HG03354 (cell line): ENCODE data around the gene TUBGCP5.
"Not testable (repeated sequence)": the region's sequence is repeated elsewhere in the genome, so short reads cannot be mapped to it uniquely, and the experiment has no call there.

Experiments used
- ATAC-seq: cut with Tn5 transposase; IDR thresholded peaks from one replicate; pipeline ENCODE4 v1.9.1; 2021; ENCODE audit warnings: mild to moderate bottlenecking; ENCODE audit not compliant: unreplicated experiment, poor library complexity, severe bottlenecking

Gene TUBGCP5

GRCh38 chr15:23039143-23039916 lies at the start of gene TUBGCP5:
Gene TUBGCP5, minus strand, starts transcription at chr15:23039569. Its CDS starts 26 bp downstream, at chr15:23039543.
- peak; percentile 94 for ATAC-seq

DNA sequence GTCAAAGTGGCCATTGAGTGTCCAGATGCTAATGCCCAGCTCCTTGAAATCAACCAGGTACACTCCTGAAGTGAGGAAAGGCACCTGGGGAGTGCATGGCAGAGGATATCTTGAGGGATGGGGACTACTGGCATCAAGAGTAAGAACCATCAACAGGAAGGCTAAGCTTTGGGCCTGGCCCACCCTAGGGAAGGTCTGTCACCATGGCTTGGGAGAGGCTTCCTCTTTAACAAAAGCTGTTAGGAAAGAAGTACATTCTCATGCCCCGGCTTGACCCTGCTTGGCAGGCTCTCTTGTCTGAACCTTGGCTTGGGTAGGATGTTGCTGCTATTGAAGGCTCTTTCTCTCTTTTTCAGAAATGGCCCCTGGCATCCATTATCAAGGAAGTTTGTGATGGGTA lies 43.7 kb upstream of the TUBGCP5 start:
- ATAC-seq, result no peak

- ATAC-seq, result not testable (repeated sequence)
These were observed 42.8 kb upstream of the TUBGCP5 start for GRCh38 chr15:23081996-23082737.

GRCh38 chr15:23081271-23081670 lies 41.9 kb upstream of the TUBGCP5 start:
- no peak for ATAC-seq

- no peak for ATAC-seq
These were observed 40.4 kb upstream of the TUBGCP5 start for GRCh38 chr15:23079766-23080165.

GRCh38 chr15:23075927-23076326 lies 36.6 kb upstream of the TUBGCP5 start:
- ATAC-seq, result no peak

DNA sequence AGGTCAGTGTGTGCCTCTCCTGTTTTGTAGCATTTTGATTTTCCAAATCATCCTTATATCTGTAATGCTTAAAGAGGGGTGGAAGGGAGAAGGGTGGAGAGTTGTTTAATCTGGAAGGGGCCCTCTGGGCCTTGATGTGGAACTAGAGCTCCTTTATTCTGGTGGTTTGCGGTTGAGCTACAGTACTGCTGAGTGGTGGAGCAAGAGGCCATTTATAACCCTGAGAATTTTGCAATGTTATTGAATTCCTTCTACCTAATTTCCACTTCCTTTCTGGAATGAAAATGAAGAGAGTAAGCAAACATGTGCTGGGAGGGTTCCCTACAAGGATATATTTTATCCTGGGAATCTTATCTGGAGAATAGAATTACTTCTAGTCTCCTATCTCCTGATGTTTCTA lies 35.3 kb upstream of the TUBGCP5 start:
- no peak for ATAC-seq

DNA sequence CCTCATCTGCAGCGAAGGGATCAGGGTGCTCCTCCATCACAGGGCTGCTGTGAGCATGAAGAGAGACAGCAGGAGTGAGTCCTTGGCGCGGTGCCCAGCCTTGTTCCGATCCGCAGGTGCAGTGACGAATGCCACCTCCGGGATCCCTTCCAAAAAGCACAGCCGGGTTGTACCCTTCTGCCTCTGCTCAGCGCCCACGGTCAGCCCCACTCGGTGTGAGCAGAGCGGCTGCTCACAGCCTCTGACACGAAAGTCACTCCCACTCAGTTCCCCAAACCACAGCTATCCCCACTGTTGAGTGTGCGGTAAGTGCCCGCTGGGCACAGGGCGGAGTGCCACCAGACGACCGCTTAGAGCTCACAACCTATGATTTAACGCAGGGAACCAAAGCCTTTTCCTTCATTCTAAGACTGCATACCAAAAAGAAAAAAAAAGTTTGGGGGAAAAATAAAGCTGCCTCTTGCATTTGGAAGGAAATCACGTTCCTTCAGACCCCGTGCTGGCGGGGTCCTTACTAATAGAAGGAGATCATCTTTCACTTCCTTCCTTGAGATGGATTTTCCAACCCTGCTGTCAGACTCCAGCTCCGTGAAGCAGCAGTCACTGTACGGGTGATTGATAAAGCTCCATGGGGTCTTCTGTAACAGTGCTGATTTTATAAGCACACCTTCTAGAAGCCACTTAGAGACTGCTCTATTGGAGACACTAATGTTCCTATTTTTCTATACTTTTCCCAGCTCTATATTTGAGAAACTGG lies 34.7 kb upstream of the TUBGCP5 start:
- no peak for ATAC-seq

GRCh38 chr15:23072633-23073032 lies 33.3 kb upstream of the TUBGCP5 start:
- no peak for ATAC-seq

- ATAC-seq, result no peak
These were observed 30.3 kb upstream of the TUBGCP5 start for GRCh38 chr15:23069496-23070166.

GRCh38 chr15:23067416-23067815 lies 28.0 kb upstream of the TUBGCP5 start:
- ATAC-seq, result no peak

DNA sequence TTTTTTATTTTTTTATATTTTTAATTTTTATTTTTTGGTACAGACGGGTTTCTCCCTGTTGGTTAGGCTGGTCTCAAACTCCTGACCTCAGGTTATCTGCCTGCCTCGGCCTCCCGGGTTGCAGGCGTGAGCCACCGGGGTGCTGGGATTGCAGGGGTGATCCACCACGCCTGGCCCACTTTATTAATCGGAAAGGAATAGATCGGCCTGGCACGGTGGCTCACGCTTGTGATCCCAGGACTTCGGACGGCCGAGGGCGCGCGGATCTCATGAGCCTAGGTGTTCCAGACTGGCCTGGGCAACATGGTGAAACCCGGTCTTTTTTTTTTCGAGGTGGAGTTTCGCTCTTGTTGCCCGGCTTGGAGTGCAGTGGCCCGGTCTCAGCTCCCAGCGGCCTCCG lies 26.5 kb upstream of the TUBGCP5 start:
- no peak for ATAC-seq

- ATAC-seq, result no peak
These were observed 24.8 kb upstream of the TUBGCP5 start for GRCh38 chr15:23064156-23064555.

DNA sequence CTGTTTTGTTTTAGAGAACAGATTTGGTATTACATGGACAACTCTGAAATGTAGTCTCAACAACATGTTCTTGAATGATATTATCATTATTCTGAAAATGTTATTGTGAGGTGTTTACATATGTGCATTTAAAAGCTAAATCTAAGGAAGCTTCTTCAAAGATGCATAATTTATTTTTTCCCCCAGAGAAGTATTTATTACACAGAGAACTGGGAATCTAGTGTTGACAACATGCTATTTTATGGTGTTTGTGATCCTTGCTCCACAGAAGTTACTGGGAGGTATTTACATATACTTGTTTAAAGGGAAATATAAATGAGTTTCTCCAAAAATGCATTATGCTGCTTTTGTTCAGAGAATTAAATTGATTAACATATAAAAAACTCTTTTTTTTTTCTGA lies 18.3 kb upstream of the TUBGCP5 start:
- ATAC-seq, result no peak

GRCh38 chr15:23055316-23055715 lies 15.9 kb upstream of the TUBGCP5 start:
- ATAC-seq, result no peak

GRCh38 chr15:23052522-23052921 lies 13.2 kb upstream of the TUBGCP5 start:
- ATAC-seq, result no peak

DNA sequence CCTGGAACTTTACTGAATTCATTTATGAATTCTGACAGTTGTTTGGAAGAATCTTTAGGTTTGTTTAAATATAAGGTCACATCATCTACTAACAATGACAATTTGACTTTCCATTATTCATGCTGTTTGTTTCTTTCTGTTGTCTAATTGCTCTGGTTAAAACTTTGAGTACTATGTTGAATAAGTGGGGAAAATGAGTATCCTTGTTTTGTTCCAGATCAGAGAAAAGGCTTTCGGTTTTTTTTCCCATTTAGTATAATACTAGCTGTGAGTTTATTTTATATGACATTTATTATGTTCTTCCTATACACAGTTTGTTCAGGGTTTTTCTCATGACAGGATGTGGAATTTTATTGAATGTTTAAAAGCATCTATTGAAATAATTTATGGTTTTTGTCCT lies 11.3 kb upstream of the TUBGCP5 start:
- no peak for ATAC-seq

GRCh38 chr15:23049984-23050628 lies 10.7 kb upstream of the TUBGCP5 start:
- no peak for ATAC-seq

DNA sequence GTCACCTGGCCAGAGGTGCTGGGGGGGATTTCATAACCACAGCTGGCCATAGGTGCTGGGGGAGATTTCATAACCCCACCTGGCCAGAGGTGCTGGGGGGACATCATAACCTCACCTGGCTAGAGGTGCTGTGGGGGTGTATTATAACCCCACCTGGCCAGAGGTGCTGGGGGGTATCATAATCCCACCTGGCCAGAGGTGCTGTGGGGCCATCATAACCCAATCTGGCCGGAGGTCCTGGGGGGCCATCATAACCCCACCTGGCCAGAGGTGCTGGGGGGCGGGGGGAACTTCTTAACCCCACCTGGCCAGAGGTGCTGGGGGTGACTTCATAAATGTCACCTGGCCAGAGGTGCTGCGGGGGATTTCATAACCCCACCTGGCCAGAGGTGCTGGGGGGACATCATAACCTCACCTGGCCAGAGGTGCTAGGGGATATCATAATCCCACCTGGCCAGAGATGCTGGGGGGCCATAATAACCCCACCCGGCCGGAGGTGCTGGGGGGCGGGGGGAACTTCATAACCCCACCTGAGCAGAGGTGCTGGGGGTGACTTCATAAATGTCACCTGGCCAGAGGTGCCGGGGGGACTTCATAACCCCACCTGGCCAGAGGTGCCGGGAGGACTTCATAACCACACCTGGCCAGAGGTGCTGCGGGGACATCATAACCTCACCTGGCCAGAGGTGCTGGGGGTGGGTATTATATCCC lies 9.4 kb upstream of the TUBGCP5 start:
- not testable (repeated sequence) for ATAC-seq
